ENCODE data around the gene CCR7.

Gene CCR7

DNA sequence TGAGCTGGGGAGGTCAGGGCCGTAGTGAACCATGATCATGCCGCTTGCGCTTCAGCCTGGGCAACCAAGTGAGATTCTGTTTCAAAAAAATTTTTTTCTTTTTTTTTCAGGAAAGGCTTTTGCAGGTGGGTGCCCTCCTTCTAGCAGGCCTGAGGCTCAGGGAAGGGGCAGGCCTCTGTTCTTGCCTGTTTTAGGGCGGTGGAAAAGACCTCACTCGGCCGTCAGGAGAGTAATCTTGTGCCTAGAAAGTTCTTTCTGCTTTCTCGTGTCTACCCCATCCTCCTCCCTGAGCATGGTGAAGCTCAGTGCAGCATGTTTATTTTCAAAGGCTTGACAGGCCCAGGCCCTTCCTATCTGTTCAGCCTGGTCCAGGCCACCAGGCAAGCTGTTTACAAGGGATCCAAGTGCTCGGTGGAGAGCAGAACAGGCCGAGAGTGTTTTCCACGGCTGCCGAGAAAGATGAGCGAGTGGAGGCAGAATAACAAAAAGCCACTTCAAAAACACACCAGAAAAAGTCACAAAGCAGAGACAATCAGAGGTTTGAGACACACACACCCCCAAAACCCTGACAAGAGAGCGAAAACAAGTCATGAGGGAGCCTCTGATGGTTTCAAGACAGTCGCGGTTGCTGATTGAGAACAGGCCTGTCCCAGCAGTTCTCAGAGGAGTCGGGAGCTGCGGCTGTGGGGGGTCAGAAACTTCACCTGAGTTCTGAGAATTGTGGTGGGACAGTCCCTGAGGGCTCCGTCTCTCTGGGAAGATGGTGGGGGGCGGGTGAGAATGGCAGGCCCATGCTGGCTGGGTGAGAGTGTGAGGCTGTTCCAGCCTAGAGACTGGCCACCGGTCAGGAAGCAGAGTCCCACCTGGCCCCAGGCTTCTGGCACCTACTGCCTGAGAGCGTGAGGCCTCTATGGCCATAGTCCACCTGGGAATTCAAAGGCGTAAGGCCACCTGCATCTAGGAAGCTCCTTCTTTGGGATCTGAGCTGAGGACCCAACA, 37.5 kb upstream of the CCR7 start:
- no peak overlapping the region for H3K4me3 ChIP-seq (ENCODE audit: low read depth, low read length)
- no peak for DNase-seq (ENCODE audit: low read depth)
- TF ChIP-seq, protein P1, sequence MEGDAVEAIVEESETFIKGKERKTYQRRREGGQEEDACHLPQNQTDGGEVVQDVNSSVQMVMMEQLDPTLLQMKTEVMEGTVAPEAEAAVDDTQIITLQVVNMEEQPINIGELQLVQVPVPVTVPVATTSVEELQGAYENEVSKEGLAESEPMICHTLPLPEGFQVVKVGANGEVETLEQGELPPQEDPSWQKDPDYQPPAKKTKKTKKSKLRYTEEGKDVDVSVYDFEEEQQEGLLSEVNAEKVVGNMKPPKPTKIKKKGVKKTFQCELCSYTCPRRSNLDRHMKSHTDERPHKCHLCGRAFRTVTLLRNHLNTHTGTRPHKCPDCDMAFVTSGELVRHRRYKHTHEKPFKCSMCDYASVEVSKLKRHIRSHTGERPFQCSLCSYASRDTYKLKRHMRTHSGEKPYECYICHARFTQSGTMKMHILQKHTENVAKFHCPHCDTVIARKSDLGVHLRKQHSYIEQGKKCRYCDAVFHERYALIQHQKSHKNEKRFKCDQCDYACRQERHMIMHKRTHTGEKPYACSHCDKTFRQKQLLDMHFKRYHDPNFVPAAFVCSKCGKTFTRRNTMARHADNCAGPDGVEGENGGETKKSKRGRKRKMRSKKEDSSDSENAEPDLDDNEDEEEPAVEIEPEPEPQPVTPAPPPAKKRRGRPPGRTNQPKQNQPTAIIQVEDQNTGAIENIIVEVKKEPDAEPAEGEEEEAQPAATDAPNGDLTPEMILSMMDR (IDR thresholded peaks at IDR 0.05; ENCODE audit: low read depth, low read length, missing control alignments), result no peak
- in situ Hi-C loops (cut with HindIII; ENCODE audit: low sequenced_read_pairs), result no loop called here

DNA sequence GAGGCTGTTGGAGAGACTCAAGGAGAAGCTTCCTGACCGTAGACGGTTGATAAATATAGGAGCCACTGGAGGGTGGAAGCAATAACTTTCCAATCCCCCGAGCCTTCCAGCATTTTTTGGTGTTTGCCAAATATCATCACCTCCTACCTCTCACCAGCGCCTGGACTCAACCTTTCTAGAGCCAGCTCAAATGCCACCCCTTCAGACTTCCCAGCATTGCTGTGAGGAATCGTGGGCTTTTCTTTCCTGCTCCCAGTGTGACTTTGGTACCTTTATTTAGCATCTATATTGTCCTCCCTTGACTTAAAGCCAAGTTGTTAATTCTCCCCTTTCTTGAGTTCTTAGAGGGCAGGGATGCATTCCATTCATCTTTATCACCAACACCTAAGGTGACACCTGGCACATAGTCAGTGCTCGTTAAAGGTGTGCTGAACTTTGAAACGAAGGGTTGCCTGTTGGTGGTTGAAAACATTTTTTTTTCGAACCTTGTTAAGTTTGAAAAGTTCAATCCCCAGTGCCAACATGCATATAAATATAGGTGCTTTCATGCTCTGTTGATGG, 35.3 kb upstream of the CCR7 start:
- no peak overlapping the region for H3K4me3 ChIP-seq (ENCODE audit: low read depth, low read length)
- in situ Hi-C loops (cut with HindIII; ENCODE audit: low sequenced_read_pairs), result no loop called here

DNA sequence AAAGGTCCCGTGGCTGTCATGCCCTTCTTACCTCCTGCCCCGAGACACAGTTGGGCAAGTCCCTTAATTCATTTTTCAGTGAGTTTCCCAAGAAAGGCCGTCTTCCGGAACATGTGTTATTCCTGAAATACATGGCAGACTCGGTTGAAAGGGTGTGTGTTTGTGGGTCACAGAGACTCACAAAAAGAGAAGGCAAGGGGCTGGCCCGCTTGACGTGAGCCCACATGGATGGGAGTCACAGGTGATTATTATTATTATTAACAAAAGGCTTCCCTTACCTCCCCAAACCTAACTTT, 34.1 kb upstream of the CCR7 start:
- TF ChIP-seq, protein P1 (IDR thresholded peaks at IDR 0.05; ENCODE audit: low read depth, low read length, missing control alignments), result no peak
- no peak for DNase-seq (ENCODE audit: low read depth)
- no peak overlapping the region for H3K4me3 ChIP-seq (ENCODE audit: low read depth, low read length)
- in situ Hi-C loops (cut with HindIII; ENCODE audit: low sequenced_read_pairs), result no loop called here

More for the DNA sequence above, 35.3 kb upstream of the CCR7 start:
- TF ChIP-seq, protein P1 (IDR thresholded peaks at IDR 0.05; ENCODE audit: low read depth, low read length, missing control alignments), result no peak
- DNase-seq (ENCODE audit: low read depth), result no peak

DNA sequence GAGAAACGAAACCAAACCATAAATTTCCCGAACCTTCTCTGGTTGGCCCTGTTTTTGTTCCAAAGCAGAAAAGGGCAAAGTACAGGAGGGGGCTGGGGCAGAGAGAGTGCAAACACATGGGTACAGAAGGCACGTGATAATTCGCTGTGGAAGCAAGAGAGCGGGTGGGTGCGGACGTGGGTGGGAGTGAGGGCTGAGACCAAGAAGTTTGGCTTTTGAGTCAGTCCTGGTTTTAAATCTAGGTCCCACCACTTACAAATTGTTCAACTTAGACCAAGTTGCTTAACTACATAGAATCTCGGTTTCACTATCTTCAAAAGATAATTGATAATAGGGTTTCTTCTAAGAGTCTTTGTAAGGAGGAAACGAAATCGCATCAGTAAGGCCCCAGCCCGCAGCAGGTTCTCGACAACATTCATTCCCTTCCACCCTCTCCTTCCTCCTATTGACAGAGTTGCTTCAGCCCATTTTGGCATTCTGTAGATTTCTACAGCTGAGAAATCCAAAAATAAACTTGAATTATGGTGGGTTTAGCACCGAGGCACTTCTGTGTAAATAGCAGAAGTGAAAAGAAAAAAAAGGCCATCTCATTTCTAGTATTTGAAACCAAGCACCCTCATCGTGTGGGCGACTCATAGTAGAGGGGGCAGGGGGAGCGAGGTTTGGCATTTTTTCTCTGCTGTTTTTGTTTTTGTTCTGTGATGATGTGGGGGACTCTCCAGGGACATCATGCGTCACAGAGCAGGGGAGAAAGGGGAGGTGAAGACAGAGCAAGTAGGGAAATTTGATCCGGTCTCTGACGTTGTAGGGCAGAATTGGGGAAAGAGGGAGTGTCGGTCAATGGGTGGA, 33.6 kb upstream of the CCR7 start:
- H3K4me3 ChIP-seq (ENCODE audit: low read depth, low read length), result no peak overlapping the region
- in situ Hi-C loops (cut with HindIII; ENCODE audit: low sequenced_read_pairs), result no loop called here
- TF ChIP-seq, protein P1 (IDR thresholded peaks at IDR 0.05; ENCODE audit: low read depth, low read length, missing control alignments), result no peak
- no peak for DNase-seq (ENCODE audit: low read depth)

DNA sequence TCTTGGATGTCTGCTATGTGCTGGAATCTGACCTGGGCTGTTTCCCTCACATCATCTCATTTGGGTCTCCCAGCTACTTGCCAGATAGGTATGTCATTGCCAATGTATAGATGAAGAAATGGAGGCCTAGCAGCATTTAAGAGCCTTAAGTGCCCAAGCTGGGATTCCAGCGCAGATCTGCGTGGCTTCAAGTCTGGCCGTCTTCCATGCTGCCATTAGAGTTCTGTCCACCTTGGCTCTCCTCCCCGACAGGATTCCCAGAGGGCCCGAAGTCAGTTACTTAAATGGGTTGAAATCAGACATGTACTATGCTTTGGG, 33.0 kb upstream of the CCR7 start:
- no peak for DNase-seq (ENCODE audit: low read depth)
- in situ Hi-C loops (cut with HindIII; ENCODE audit: low sequenced_read_pairs), result no loop called here
- no peak overlapping the region for H3K4me3 ChIP-seq (ENCODE audit: low read depth, low read length)
- TF ChIP-seq, protein P1 (IDR thresholded peaks at IDR 0.05; ENCODE audit: low read depth, low read length, missing control alignments), result no peak

DNA sequence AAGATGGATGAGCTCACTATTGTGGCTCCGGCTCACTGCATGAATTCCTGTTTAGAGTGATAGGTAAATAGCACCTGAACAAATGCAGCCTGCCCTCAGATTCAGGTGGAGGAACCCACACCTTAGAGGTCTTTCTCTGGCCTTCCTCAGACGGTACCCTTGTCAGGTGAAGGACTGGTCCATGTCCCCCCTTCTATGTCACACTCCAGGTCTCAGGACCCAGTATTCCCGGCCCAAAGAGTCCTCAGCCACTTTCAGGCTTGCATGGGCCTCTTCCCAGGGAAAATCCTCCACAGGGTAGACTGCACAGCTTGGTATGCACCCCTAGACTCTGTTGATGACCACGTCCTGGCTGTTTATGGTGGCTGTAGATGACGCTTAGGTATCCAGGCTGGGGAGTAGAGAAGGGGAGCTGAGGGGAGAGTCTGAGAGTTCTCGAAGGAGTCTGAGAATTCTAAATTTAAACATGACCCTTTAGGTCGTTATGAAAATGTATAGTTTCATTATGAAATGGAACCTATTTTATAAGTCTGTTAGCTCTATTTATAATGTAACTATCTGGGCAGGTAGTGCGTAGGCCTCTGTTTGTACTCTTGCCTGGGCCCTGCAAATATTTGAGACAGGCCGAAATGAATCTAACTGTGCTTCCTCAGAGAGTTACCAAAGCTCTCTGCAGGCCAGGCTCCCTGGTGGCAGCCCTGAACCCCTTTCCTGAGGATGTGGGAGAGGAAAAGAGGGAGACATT, 32.5 kb upstream of the CCR7 start:
- TF ChIP-seq, protein P1 (IDR thresholded peaks at IDR 0.05; ENCODE audit: low read depth, low read length, missing control alignments), result no peak
- no peak overlapping the region for H3K4me3 ChIP-seq (ENCODE audit: low read depth, low read length)
- in situ Hi-C loops (cut with HindIII; ENCODE audit: low sequenced_read_pairs), result no loop called here
- no peak for DNase-seq (ENCODE audit: low read depth)

All from astrocyte of the cerebellum (primary cell).